HEK293 (cell line): ENCODE data around the gene GRK2.
A peak's percentile ranks its signal among the peaks of the same experiment; 100 is the strongest.

ENCODE experiments used
- GFI1B ChIP-seq: fragments of 450-650 bp; formaldehyde crosslinking; IDR thresholded peaks from 2 replicates; pipeline ENCODE4 v1.5.1; 2016; ENCODE audit warnings: missing biosample characterization, missing genetic modification characterization
- GLI4 ChIP-seq: fragments of 450-650 bp; formaldehyde crosslinking; IDR thresholded peaks from 2 replicates; pipeline ENCODE4 v1.5.1; 2016; ENCODE audit warnings: missing biosample characterization, missing genetic modification characterization
- KLF1 ChIP-seq: fragments of 450-650 bp; formaldehyde crosslinking; IDR thresholded peaks from 2 replicates; pipeline ENCODE4 v1.5.1; 2016; ENCODE audit warnings: missing biosample characterization, missing genetic modification characterization
- MZF1 ChIP-seq: fragments of 450-650 bp; formaldehyde crosslinking; IDR thresholded peaks from 2 replicates; pipeline ENCODE4 v1.5.1; 2017; ENCODE audit warnings: missing biosample characterization, missing genetic modification characterization, borderline replicate concordance
- PRDM1 ChIP-seq: fragments of 450-650 bp; formaldehyde crosslinking; IDR thresholded peaks from 2 replicates; pipeline ENCODE4; 2016; ENCODE audit warnings: missing biosample characterization, missing genetic modification characterization
- REPIN1 ChIP-seq: fragments of 450-650 bp; formaldehyde crosslinking; IDR thresholded peaks from 2 replicates; pipeline ENCODE4 v1.5.1; 2017; ENCODE audit warnings: missing biosample characterization, missing genetic modification characterization, low read depth
- SP2 ChIP-seq: fragments of 450-650 bp; formaldehyde crosslinking; IDR thresholded peaks from 2 replicates; pipeline ENCODE4 v1.5.1; 2016; ENCODE audit warnings: missing biosample characterization, missing genetic modification characterization
- ZNF169 ChIP-seq: fragments of 450-650 bp; formaldehyde crosslinking; IDR thresholded peaks from 2 replicates; pipeline ENCODE4 v1.5.1; 2016; ENCODE audit warnings: missing biosample characterization, missing genetic modification characterization
- ZNF19 ChIP-seq: fragments of 450-650 bp; formaldehyde crosslinking; IDR thresholded peaks from 2 replicates; pipeline ENCODE4; 2016; ENCODE audit warnings: missing biosample characterization, missing genetic modification characterization, low read depth
- ZNF311 ChIP-seq: fragments of 450-650 bp; formaldehyde crosslinking; IDR thresholded peaks from 2 replicates; pipeline ENCODE4 v1.5.1; 2017; ENCODE audit warnings: missing biosample characterization, missing genetic modification characterization, borderline replicate concordance
- ZNF423 ChIP-seq: fragments of 450-650 bp; formaldehyde crosslinking; IDR thresholded peaks from 2 replicates; pipeline ENCODE4 v1.5.1; 2016; ENCODE audit warnings: missing biosample characterization, missing genetic modification characterization
- ZNF433 ChIP-seq: fragments of 450-650 bp; formaldehyde crosslinking; IDR thresholded peaks from 2 replicates; pipeline ENCODE4 v1.5.1; 2016; ENCODE audit warnings: missing biosample characterization, missing genetic modification characterization, low read depth
- ZNF555 ChIP-seq: fragments of 450-650 bp; formaldehyde crosslinking; conservative IDR thresholded peaks from 2 replicates; pipeline ENCODE4 v1.5.1; 2017; ENCODE audit warnings: missing biosample characterization, mild to moderate bottlenecking, missing genetic modification characterization, inconsistent platforms
- ZNF629 ChIP-seq: fragments of 450-650 bp; formaldehyde crosslinking; IDR thresholded peaks from 2 replicates; pipeline ENCODE4 v1.5.1; 2017; ENCODE audit warnings: missing biosample characterization, missing genetic modification characterization
- ZSCAN16 ChIP-seq: fragments of 450-650 bp; formaldehyde crosslinking; IDR thresholded peaks from 2 replicates; pipeline ENCODE4 v1.5.1; 2016; ENCODE audit warnings: missing biosample characterization, missing genetic modification characterization
- ZSCAN23 ChIP-seq: fragments of 450-650 bp; formaldehyde crosslinking; IDR thresholded peaks from 2 replicates; pipeline ENCODE4 v1.5.1; 2016; ENCODE audit warnings: missing biosample characterization, missing genetic modification characterization
- TF ChIP-seq, protein P1 (sequence below): fragments of 450-650 bp; formaldehyde crosslinking; IDR thresholded peaks from 2 replicates; pipeline ENCODE4 v1.5.1; 2016; ENCODE audit warnings: missing biosample characterization, missing genetic modification characterization
- TF ChIP-seq, protein P2 (sequence below): fragments of 450-650 bp; formaldehyde crosslinking; IDR thresholded peaks from 2 replicates; pipeline ENCODE4 v1.5.1; 2017; ENCODE audit warnings: missing biosample characterization, missing genetic modification characterization
- TF ChIP-seq, protein P3 (sequence below): fragments of 450-650 bp; formaldehyde crosslinking; IDR thresholded peaks from 2 replicates; pipeline ENCODE4 v1.5.1; 2016; ENCODE audit warnings: missing biosample characterization, missing genetic modification characterization
- TF ChIP-seq, protein P4 (sequence below): fragments of 450-650 bp; formaldehyde crosslinking; IDR thresholded peaks from 2 replicates; pipeline ENCODE4 v1.5.1; 2016; ENCODE audit warnings: missing biosample characterization, missing genetic modification characterization, borderline replicate concordance
- TF ChIP-seq, protein P5 (sequence below): fragments of 450-650 bp; formaldehyde crosslinking; IDR thresholded peaks from 2 replicates; pipeline ENCODE4 v1.5.1; 2016; ENCODE audit warnings: missing biosample characterization, missing genetic modification characterization

Gene GRK2

DNA sequence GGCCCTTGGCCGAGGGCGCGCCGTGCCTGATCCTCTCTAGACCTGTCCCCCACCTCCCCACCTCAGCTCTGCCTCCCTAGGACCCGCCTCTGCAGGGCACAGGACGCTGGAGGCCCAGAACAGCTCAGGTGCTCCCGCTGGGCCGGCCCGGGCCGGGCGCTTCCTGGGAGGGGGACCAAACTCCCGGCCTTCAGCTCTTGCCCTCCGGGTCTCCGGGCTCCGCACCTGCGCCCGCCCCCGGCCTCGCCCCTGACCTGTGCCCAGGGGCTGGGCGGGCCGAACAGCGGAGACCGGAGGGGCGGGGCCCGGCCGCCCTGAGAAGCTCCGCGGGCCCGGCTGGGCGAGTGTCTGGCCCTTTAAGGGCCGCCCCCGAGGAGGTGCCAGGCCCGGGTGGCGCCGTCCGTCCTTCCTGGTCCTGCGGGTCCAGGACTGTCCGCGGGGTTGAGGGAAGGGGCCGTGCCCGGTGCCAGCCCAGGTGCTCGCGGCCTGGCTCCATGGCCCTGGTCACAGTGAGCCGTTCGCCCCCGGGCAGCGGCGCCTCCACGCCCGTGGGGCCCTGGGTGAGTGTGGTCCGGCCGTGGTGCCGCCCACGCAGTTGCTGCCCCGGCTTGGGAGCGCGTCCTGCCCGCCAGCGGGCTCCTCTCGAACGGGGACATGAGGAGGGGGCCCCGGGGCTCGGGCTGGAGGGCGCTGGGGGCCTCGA is 37.0 kb downstream of the GRK2 start, which contains the start of gene SSH3 (continued):
- TF ChIP-seq, protein P1, sequence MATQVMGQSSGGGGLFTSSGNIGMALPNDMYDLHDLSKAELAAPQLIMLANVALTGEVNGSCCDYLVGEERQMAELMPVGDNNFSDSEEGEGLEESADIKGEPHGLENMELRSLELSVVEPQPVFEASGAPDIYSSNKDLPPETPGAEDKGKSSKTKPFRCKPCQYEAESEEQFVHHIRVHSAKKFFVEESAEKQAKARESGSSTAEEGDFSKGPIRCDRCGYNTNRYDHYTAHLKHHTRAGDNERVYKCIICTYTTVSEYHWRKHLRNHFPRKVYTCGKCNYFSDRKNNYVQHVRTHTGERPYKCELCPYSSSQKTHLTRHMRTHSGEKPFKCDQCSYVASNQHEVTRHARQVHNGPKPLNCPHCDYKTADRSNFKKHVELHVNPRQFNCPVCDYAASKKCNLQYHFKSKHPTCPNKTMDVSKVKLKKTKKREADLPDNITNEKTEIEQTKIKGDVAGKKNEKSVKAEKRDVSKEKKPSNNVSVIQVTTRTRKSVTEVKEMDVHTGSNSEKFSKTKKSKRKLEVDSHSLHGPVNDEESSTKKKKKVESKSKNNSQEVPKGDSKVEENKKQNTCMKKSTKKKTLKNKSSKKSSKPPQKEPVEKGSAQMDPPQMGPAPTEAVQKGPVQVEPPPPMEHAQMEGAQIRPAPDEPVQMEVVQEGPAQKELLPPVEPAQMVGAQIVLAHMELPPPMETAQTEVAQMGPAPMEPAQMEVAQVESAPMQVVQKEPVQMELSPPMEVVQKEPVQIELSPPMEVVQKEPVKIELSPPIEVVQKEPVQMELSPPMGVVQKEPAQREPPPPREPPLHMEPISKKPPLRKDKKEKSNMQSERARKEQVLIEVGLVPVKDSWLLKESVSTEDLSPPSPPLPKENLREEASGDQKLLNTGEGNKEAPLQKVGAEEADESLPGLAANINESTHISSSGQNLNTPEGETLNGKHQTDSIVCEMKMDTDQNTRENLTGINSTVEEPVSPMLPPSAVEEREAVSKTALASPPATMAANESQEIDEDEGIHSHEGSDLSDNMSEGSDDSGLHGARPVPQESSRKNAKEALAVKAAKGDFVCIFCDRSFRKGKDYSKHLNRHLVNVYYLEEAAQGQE (tag by site-specific recombination): no peak
- TF ChIP-seq GLI4 (no peak), GFI1B (tag by site-specific recombination) (no peak), ZNF555 (tag by site-specific recombination) (no peak), ZSCAN16 (no peak), ZNF629 (tag by site-specific recombination) (no peak), KLF1 (tag by site-specific recombination) (peak; percentile 76), SP2 (tag by site-specific recombination) (peak; percentile 59), ZNF423 (tag by site-specific recombination) (no peak), PRDM1 (tag by site-specific recombination) (no peak), ZNF433 (tag by site-specific recombination) (no peak), ZNF311 (tag by site-specific recombination) (no peak), ZSCAN23 (no peak), MZF1 (tag by site-specific recombination) (no peak), REPIN1 (tag by site-specific recombination) (no peak), ZNF19 (tag by site-specific recombination) (no peak), ZNF169 (no peak)
- TF ChIP-seq, protein P2, sequence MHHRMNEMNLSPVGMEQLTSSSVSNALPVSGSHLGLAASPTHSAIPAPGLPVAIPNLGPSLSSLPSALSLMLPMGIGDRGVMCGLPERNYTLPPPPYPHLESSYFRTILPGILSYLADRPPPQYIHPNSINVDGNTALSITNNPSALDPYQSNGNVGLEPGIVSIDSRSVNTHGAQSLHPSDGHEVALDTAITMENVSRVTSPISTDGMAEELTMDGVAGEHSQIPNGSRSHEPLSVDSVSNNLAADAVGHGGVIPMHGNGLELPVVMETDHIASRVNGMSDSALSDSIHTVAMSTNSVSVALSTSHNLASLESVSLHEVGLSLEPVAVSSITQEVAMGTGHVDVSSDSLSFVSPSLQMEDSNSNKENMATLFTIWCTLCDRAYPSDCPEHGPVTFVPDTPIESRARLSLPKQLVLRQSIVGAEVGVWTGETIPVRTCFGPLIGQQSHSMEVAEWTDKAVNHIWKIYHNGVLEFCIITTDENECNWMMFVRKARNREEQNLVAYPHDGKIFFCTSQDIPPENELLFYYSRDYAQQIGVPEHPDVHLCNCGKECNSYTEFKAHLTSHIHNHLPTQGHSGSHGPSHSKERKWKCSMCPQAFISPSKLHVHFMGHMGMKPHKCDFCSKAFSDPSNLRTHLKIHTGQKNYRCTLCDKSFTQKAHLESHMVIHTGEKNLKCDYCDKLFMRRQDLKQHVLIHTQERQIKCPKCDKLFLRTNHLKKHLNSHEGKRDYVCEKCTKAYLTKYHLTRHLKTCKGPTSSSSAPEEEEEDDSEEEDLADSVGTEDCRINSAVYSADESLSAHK: no peak
- TF ChIP-seq, protein P3, sequence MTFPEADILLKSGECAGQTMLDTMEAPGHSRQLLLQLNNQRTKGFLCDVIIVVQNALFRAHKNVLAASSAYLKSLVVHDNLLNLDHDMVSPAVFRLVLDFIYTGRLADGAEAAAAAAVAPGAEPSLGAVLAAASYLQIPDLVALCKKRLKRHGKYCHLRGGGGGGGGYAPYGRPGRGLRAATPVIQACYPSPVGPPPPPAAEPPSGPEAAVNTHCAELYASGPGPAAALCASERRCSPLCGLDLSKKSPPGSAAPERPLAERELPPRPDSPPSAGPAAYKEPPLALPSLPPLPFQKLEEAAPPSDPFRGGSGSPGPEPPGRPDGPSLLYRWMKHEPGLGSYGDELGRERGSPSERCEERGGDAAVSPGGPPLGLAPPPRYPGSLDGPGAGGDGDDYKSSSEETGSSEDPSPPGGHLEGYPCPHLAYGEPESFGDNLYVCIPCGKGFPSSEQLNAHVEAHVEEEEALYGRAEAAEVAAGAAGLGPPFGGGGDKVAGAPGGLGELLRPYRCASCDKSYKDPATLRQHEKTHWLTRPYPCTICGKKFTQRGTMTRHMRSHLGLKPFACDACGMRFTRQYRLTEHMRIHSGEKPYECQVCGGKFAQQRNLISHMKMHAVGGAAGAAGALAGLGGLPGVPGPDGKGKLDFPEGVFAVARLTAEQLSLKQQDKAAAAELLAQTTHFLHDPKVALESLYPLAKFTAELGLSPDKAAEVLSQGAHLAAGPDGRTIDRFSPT (tag by site-specific recombination): peak; percentile 46; the same call in 1 of the 2 replicates
- TF ChIP-seq, protein P4, sequence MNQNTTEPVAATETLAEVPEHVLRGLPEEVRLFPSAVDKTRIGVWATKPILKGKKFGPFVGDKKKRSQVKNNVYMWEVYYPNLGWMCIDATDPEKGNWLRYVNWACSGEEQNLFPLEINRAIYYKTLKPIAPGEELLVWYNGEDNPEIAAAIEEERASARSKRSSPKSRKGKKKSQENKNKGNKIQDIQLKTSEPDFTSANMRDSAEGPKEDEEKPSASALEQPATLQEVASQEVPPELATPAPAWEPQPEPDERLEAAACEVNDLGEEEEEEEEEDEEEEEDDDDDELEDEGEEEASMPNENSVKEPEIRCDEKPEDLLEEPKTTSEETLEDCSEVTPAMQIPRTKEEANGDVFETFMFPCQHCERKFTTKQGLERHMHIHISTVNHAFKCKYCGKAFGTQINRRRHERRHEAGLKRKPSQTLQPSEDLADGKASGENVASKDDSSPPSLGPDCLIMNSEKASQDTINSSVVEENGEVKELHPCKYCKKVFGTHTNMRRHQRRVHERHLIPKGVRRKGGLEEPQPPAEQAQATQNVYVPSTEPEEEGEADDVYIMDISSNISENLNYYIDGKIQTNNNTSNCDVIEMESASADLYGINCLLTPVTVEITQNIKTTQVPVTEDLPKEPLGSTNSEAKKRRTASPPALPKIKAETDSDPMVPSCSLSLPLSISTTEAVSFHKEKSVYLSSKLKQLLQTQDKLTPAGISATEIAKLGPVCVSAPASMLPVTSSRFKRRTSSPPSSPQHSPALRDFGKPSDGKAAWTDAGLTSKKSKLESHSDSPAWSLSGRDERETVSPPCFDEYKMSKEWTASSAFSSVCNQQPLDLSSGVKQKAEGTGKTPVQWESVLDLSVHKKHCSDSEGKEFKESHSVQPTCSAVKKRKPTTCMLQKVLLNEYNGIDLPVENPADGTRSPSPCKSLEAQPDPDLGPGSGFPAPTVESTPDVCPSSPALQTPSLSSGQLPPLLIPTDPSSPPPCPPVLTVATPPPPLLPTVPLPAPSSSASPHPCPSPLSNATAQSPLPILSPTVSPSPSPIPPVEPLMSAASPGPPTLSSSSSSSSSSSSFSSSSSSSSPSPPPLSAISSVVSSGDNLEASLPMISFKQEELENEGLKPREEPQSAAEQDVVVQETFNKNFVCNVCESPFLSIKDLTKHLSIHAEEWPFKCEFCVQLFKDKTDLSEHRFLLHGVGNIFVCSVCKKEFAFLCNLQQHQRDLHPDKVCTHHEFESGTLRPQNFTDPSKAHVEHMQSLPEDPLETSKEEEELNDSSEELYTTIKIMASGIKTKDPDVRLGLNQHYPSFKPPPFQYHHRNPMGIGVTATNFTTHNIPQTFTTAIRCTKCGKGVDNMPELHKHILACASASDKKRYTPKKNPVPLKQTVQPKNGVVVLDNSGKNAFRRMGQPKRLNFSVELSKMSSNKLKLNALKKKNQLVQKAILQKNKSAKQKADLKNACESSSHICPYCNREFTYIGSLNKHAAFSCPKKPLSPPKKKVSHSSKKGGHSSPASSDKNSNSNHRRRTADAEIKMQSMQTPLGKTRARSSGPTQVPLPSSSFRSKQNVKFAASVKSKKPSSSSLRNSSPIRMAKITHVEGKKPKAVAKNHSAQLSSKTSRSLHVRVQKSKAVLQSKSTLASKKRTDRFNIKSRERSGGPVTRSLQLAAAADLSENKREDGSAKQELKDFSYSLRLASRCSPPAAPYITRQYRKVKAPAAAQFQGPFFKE: no peak
- TF ChIP-seq, protein P5, sequence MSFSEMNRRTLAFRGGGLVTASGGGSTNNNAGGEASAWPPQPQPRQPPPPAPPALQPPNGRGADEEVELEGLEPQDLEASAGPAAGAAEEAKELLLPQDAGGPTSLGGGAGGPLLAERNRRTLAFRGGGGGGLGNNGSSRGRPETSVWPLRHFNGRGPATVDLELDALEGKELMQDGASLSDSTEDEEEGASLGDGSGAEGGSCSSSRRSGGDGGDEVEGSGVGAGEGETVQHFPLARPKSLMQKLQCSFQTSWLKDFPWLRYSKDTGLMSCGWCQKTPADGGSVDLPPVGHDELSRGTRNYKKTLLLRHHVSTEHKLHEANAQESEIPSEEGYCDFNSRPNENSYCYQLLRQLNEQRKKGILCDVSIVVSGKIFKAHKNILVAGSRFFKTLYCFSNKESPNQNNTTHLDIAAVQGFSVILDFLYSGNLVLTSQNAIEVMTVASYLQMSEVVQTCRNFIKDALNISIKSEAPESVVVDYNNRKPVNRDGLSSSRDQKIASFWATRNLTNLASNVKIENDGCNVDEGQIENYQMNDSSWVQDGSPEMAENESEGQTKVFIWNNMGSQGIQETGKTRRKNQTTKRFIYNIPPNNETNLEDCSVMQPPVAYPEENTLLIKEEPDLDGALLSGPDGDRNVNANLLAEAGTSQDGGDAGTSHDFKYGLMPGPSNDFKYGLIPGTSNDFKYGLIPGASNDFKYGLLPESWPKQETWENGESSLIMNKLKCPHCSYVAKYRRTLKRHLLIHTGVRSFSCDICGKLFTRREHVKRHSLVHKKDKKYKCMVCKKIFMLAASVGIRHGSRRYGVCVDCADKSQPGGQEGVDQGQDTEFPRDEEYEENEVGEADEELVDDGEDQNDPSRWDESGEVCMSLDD (tag by site-specific recombination): no peak
